Smooth muscle cell (in vitro differentiated cells): ENCODE measurements around the gene C18orf63. TPM values are rescaled to one million over a fixed set of nuclear protein-coding genes. Genes with fewer than 3 reads are reported as not detected.
A peak's percentile ranks its signal among the peaks of the same experiment; 100 is the strongest.
"Not testable (repeated sequence)": the region's sequence is repeated elsewhere in the genome, so short reads cannot be mapped to it uniquely, and the experiment has no call there.

Source experiments
- DNase-seq: peaks from one replicate; lab custom pipeline; 2025; ENCODE audit not compliant: unreplicated experiment; lab: John Stamatoyannopoulos, UW
- H2AFZ ChIP-seq: fragments of 200-600 bp; sonication (generic); 2 replicates; pipeline ENCODE4 v1.6.0; 2016; ENCODE audit warnings: antibody characterized with exemption, low read depth, mild to moderate bottlenecking
- H3F3A ChIP-seq: fragments of 200-600 bp; sonication (generic); 2 replicates; pipeline ENCODE4 v1.6.0; 2017; ENCODE audit warnings: antibody characterized with exemption, low read depth
- H3K27ac ChIP-seq: fragments of 200-600 bp; sonication (generic); 2 replicates; pipeline ENCODE4 v1.5.1; 2016; ENCODE audit warnings: low read depth, mild to moderate bottlenecking
- H3K27me3 ChIP-seq: fragments of 200-600 bp; sonication (generic); 2 replicates; pipeline ENCODE4 v1.6.1; 2016; ENCODE audit warnings: low read depth, mild to moderate bottlenecking
- H3K36me3 ChIP-seq: fragments of 200-600 bp; sonication (generic); 2 replicates; pipeline ENCODE4 v1.5.1; 2016; ENCODE audit warnings: low read depth
- H3K4me1 ChIP-seq: fragments of 200-600 bp; sonication (generic); 2 replicates; pipeline ENCODE4 v1.5.1; 2016; ENCODE audit warnings: low read depth
- H3K4me2 ChIP-seq: fragments of 200-600 bp; sonication (generic); 2 replicates; pipeline ENCODE4 v1.6.0; 2016; ENCODE audit warnings: mild to moderate bottlenecking
- H3K4me3 ChIP-seq: fragments of 200-600 bp; sonication (generic); 2 replicates; pipeline ENCODE4 v1.5.1; 2016; ENCODE audit warnings: mild to moderate bottlenecking
- H3K79me2 ChIP-seq: fragments of 200-600 bp; sonication (generic); 2 replicates; pipeline ENCODE4 v1.6.0; 2016; ENCODE audit warnings: low read depth, mild to moderate bottlenecking
- H3K9ac ChIP-seq: fragments of 200-600 bp; sonication (generic); 2 replicates; pipeline ENCODE4 v1.6.0; 2016; ENCODE audit warnings: low read depth
- H3K9me3 ChIP-seq: fragments of 200-600 bp; sonication (generic); replicated peaks from 2 replicates; pipeline ENCODE4 v1.5.1; 2016; ENCODE audit warnings: low read depth
- H4K20me1 ChIP-seq: fragments of 200-600 bp; sonication (generic); 2 replicates; pipeline ENCODE4 v1.6.0; 2016; ENCODE audit warnings: low read depth
- WGBS: methylation state at CpG from one replicate; pipeline ENCODE4 v1.1.7; 2016; ENCODE audit warnings: low lambda C conversion rate; 5-methylcytosine and 5-hydroxymethylcytosine counted together
- polyA plus RNA-seq: library from polyadenylated mRNA; unstranded; fragments of >200 nt; fragmentation: Nextera tagmentation; extraction: Ambion mirVana; gene quantifications from 2 replicates; pipeline ENCODE4 v1.2.1, GENCODE V29; 2016
- total RNA-seq: library from RNA; depleted of rRNA; stranded (reverse); fragments of >200 nt; gene quantifications from 2 replicates; pipeline ENCODE4 v1.2.3, GENCODE V29; 2014
- TF ChIP-seq, protein P1 (sequence below): fragments of 200-600 bp; sonication (generic); IDR thresholded peaks from 2 replicates; pipeline ENCODE4 v1.5.1; 2017; ENCODE audit warnings: borderline replicate concordance, mild to moderate bottlenecking, antibody characterized with exemption; ENCODE audit not compliant: insufficient read depth, poor library complexity, severe bottlenecking

C18orf63 gene
- total and polyA plus RNA-seq, 2 experiments from 2014 or later: not detected

GRCh38 chr18:74292541-74292858 is 23.1 kb upstream of the C18orf63 start:
- Histone ChIP-seq H2AFZ (peak overlapping the region; percentile 96), H3K27me3 (no peaks in the 10 kb centered on the region), H3K4me2 (peak overlapping the region; percentile 99), H3F3A (peaks cover 7% of the 10 kb centered on the region), H3K9ac (no peak overlapping the region), H3K79me2 (peaks cover 7% of the 10 kb centered on the region), H3K4me1 (peaks cover 8% of the 10 kb centered on the region), H3K27ac (no peak overlapping the region), H4K20me1 (no peaks in the 10 kb centered on the region), H3K9me3 (no peaks in the 10 kb centered on the region), H3K36me3 (no peaks in the 10 kb centered on the region), H3K4me3 (peak overlapping the region; percentile 97)
- TF ChIP-seq, protein P1, sequence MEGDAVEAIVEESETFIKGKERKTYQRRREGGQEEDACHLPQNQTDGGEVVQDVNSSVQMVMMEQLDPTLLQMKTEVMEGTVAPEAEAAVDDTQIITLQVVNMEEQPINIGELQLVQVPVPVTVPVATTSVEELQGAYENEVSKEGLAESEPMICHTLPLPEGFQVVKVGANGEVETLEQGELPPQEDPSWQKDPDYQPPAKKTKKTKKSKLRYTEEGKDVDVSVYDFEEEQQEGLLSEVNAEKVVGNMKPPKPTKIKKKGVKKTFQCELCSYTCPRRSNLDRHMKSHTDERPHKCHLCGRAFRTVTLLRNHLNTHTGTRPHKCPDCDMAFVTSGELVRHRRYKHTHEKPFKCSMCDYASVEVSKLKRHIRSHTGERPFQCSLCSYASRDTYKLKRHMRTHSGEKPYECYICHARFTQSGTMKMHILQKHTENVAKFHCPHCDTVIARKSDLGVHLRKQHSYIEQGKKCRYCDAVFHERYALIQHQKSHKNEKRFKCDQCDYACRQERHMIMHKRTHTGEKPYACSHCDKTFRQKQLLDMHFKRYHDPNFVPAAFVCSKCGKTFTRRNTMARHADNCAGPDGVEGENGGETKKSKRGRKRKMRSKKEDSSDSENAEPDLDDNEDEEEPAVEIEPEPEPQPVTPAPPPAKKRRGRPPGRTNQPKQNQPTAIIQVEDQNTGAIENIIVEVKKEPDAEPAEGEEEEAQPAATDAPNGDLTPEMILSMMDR: no peak
- DNase-seq: no peak
- WGBS: 31% methylated on average over 4 of the region's 4 CpGs

DNA sequence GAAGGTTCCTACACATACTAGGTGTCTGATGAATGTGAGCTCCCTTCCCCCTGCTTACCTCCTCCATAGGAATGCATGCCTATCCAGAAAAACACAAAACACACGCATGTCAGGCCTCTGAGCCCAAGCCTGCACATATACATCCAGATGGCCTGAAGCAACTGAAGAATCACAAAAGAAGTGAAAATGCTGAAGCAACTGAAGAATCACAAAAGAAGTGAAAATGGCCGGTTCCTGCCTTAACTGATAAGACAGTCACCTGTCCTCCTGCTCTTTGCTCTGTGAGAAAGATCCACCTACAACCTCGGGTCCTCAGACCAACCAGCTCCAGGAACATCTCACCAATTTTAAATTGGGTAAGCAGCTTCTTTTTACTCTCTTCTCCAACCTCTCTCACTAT is 22.7 kb upstream of the C18orf63 start:
- not testable (repeated sequence) for H4K20me1 ChIP-seq, H2AFZ ChIP-seq, H3K4me2 ChIP-seq, H3F3A ChIP-seq, H3K27ac ChIP-seq, H3K9me3 ChIP-seq, H3K9ac ChIP-seq, H3K27me3 ChIP-seq, H3K79me2 ChIP-seq, DNase-seq, H3K4me3 ChIP-seq, H3K4me1 ChIP-seq, H3K36me3 ChIP-seq
- WGBS: 92% methylated on average over 3 of the region's 3 CpGs

- H3K36me3 ChIP-seq: no peaks in the 10 kb centered on the region
- no peak overlapping the region for H3K9ac ChIP-seq
- H3K4me3 ChIP-seq: no peak overlapping the region
- H2AFZ ChIP-seq: no peak overlapping the region
- TF ChIP-seq, protein P1: no peak
- peaks cover 6% of the 10 kb centered on the region for H3K79me2 ChIP-seq
- peaks cover 8% of the 10 kb centered on the region for H3K4me1 ChIP-seq
- no peak for DNase-seq
- H4K20me1 ChIP-seq: no peaks in the 10 kb centered on the region
- WGBS: 97% methylated on average over 8 of the region's 8 CpGs
- no peak overlapping the region for H3K4me2 ChIP-seq
- H3K27me3 ChIP-seq: no peaks in the 10 kb centered on the region
- no peaks in the 10 kb centered on the region for H3K9me3 ChIP-seq
- H3K27ac ChIP-seq: no peak overlapping the region
- peaks cover 7% of the 10 kb centered on the region for H3F3A ChIP-seq
Observed at GRCh38 chr18:74294526-74294925, 21.1 kb upstream of the C18orf63 start.

GRCh38 chr18:74299162-74299561 is 16.5 kb upstream of the C18orf63 start:
- 88% methylated on average over 1 of the region's 1 CpG for WGBS
- Histone ChIP-seq H4K20me1 (no peaks in the 10 kb centered on the region), H3K4me1 (no peaks in the 10 kb centered on the region), H3K79me2 (no peaks in the 10 kb centered on the region), H3K9me3 (no peaks in the 10 kb centered on the region), H3F3A (no peaks in the 10 kb centered on the region), H3K27me3 (no peaks in the 10 kb centered on the region), H3K36me3 (no peaks in the 10 kb centered on the region), H3K27ac (no peak overlapping the region), H2AFZ (no peak overlapping the region), H3K9ac (no peak overlapping the region), H3K4me2 (no peak overlapping the region), H3K4me3 (no peak overlapping the region)
- TF ChIP-seq, protein P1: no peak
- no peak for DNase-seq
